HUDEP-2 (cell line): ENCODE results near the gene PSMG4.

ENCODE experiments used
- DNase-seq, 76 experiments: peaks; one replicate each; lab custom pipeline; 2025; ENCODE audit not compliant: unreplicated experiment in 76 of 76; lab: John Stamatoyannopoulos, UW

The PSMG4 gene

GRCh38 chr6:3250231-3250675 is 8.5 kb upstream of the PSMG4 start:
- DNase-seq = no peak

GRCh38 chr6:3251462-3252314 is 7.1 kb upstream of the PSMG4 start:
- DNase-seq = peak in 75 of 76 experiments; percentile 30 to 96 (median 85)

DNA sequence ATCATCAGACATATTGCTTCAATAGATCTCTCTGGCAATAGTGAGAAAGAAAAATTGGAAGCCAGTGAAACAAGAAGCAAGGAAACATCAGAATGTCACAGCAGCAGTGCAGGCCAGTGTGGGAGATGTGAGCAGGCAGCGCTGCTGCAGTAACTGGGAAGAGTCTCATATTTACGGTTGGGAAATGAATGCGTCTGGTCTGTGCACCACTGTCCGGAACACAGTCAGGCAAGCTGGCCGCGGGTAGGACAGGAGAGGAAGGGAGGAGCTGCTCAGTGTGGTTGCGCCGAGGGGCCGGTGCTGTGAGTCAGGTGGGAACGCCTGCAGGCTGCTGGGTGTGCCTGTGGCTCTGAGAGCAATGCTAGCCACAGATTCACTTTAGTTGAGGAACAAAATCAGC is 6.4 kb upstream of the PSMG4 start:
- DNase-seq = peak in 44 of 76 experiments; percentile 15 to 83 (median 42)

DNA sequence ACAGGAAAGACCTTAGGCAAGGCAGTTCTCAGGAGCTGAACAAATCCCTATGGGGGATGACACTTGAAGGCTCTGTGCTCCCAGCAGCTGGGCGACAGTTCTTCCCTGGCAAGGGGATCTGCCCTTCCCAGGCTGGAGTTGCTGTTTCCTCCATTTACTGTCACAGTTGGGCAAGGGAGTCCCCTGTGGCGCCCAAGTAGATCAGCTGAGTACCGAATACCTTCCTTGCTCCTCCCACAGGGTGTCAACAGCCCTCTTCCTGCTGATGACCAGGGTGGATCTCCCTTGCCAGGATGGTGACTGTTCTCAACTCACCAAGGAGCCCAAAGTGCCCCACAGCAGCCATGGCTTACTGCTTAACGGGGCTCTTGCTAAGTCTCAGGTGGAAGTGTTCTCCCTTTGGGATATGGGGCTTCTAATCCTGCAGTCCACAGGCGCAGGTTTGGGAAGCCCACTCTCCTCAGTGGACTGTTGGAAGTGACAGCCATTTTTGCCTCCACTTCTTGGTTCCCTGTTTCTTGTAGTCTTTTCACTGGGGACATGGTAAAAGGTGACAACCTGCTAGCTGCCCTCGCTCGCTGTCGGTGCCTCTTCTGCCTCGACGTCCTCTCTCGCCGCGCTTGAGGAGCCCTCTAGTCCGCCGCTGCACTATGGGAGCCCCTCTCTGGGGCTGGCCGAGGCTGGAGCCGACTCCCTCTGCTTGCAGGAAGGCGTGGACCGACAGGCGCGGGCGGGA is 5.7 kb upstream of the PSMG4 start:
- peak in 1 of 76 experiments; percentile 40 for DNase-seq

DNA sequence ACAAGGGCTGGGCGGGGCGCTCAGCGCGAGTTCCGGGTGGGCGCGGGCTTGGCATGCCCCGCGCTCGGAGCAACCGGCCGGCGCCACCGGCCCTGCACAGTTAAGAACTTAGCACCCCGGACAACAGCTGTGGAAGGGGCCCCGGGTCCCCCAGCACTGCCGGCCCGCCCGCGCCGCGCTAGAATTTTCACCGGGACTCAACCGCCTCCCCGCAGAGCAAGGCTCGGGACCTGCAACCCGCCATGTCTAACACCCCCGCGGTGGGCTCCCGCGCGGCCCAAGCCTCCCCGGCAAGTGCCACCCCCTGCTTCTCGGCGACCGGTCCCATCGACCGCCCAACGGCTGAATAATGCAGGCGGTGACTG is 5.2 kb upstream of the PSMG4 start:
- DNase-seq = no peak

DNA sequence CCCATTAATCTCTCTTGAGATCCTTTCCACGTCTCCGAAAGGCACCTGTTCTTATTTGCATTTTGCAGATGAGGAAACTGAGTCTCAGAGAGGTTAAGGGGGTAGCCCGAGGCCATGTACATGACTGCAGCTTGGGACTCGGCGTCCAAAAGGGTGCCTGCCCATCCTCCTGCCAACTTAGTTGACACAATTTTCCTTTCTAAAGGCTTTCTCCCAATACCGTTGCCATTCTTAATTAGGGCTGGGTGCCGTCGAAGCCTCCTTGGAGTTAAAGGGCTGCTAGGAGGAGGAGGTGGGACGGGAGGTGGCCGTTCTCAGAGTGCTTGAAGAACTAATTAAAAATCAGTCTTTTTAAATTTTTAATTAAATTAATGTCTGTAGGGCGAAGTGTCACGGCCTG is 546 bp upstream of the PSMG4 start:
- DNase-seq = no peak

DNA sequence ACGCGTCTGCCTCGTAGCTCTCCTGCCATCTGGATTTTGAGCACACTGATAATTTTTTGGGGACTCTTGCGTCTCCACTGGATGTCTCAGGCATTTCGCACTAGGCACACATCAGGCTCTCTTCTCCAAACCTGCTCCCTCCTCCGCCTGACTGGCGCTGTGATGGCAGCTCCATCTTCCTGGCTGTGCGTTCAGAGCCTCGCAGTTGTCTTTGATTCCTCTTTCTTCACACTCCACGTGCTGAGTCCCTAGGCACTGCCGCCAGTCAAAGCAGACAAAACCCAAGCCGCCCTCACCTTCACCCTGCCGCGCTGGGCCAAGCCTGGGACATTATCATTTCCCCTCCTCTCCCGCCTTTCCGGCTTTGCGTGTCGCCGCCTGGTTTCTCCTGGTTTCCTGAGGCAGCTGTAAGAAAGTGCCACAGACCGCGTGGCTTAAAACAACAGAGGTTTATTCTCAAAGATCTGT is 778 bp downstream of the PSMG4 start:
- DNase-seq = peak in 48 of 76 experiments; percentile 21 to 77 (median 44)

GRCh38 chr6:3260296-3260695 is 1.5 kb downstream of the PSMG4 start:
- DNase-seq = no peak

DNA sequence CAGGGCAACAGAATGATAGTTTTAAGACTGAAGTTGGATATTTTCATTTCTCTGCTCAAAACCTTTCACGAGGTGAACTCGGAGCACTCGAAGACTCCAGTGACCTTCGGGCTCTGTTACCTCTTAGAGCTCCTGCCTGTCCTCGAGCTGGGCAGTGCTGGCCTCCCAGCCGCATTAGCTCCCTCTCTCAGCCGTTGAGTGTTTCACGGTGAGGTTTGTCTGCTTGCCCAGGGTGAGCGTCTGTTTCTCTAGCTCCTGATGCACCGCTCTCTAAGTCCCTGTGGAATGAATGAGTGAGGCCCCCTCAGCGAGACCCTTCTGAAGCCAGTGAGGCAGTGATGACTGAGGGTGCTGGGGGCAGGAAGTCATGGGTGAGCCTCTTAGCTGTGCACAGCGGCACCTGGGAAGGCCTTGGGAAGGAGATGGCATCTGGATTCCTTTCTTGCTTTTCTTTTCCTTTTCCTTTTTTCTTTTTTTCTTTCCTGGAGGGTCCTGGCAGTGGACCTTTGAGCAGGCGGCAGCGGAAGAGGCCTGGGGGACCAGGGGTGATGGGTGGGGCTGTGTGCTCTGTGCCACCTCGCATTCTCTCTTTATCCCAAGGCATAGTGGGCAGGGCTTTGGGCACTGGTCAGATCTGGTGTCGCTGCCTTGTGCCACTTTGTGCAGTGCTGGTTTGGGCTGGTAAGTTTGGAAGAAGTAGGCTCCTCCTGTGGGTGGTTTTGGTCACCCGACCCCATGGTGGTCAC is 2.2 kb downstream of the PSMG4 start:
- DNase-seq = no peak

DNA sequence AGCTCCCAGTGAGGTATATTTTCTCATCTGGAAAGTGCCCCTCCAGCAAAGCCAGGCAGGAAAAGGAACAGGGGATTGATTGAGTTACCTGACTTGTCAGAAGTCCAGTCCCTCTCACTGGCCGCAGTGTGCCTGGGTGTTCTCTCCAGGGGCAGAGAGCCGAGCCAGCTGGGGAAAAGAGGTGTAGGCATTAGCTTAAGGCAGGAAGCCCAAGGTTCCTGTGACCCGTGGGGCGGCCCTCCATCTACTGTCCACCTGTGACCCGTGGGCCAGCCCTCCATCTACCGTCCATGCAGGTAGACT is 2.7 kb downstream of the PSMG4 start:
- no peak for DNase-seq

GRCh38 chr6:3261921-3262320 is 3.2 kb downstream of the PSMG4 start:
- no peak for DNase-seq

- peak in 12 of 76 experiments; percentile 15 to 57 (median 34) for DNase-seq
These were observed 4.3 kb downstream of the PSMG4 start for GRCh38 chr6:3263096-3263495.

DNA sequence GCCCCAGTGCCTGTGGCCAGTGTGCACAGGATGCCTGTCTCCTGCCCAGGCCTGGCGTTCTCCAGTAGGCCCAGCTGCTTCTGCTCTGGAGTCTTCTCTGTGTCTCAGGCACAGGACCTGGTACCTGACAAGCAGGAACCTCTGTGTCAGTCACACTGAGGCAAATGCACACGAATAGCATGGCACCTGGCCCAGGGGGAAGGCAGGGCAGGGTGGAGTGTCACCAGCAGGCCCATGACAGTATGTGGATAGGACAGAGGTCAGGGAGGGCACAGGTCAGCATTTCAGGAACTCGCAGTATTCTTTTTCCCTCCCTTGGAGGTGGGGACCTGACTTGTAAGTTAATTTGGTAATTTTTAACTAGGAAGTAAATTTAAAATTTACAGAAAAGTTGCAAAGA is 5.6 kb downstream of the PSMG4 start:
- no peak for DNase-seq

DNA sequence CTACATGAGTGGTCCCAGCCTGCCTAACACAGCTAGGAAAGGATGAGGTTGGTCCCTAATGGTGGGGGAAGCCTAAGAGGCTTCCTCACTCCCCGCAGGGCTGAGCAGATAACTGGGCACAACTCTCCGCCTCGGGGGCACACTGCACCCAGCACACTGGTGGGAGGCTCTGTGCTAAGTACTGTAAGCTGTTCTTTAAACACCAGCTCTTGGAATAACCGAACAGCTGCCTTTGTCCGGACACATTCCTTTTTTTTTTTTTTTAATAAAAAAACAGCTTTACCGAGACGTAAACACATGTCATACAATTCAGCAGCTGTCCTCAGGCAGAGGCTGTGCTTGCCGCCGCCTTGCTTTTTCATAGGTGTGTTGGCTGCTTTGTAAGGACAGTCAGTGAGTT is 6.9 kb downstream of the PSMG4 start:
- DNase-seq = no peak

DNA sequence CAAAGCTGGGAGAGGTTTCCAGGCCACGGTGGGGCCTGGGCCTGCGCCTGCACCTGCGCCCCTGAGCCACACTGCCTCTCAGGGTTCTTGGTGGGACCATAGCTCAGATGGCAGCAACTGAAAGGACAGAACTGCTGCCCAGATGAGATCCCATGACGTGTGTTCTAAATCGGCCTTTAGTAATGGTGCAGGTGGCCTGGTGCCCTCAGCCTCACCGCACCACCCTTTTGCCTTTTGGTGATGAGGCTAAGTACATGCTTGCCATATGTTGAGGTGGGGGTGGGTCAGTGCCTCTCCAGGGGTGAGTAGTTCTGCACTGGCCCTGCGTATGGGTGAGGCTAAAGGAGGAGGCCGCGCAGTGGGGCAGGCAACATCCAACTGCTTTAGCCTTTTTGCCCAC is 7.4 kb downstream of the PSMG4 start:
- no peak for DNase-seq

DNA sequence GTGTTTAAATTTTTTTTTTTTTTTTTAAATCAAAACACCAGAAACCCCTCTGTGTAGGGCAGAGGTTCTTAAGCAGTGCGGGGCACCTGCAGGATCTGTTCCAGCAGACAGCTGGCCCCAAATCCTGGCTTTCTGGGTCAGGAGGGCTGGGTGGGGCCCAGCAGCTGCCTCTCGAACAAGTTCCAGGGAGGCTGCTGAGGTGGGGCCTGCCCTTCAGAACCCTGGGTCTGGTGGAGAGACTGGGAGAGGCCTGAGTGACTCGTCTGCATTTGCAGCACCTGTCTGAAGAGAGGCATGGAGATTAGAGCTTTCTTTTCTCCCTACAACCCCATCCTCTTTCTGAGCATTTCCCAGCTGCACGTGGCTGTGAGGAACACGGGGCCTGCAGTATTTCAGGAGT is 8.4 kb downstream of the PSMG4 start:
- DNase-seq = no peak

- DNase-seq = no peak
These were observed 9.9 kb downstream of the PSMG4 start for GRCh38 chr6:3268680-3269079.

GRCh38 chr6:3269281-3269975 is 10.7 kb downstream of the PSMG4 start:
- no peak for DNase-seq

DNA sequence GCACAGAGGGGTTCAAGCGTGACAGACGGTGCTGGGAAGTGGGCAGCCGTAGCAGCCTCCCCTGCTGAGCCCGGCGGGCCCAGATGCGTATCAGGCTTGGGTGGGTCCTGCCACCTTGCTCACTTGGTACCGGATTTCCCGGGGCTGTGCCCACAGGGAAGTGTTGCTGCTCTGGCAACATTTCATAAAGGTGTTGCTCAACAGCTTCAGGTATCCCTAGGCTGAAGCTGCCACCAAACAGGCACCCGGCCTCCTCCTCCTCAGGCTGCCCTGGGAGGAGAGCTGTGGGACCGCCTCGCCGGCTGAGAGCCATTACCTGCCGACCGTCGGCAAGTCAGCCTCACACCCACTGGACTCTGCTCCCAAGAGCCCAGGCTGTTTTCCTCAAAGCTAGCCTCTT is 11.5 kb downstream of the PSMG4 start:
- DNase-seq = no peak

- DNase-seq = no peak
These were observed 13.0 kb downstream of the PSMG4 start for GRCh38 chr6:3271756-3272155.
